Neural cell (in vitro differentiated cells): Measurements from ENCODE around the gene XKR3. TPM values are rescaled to one million over a fixed set of nuclear protein-coding genes. Genes with fewer than 3 reads are reported as not detected.

Source experiments
- H2AFZ ChIP-seq: fragments of 200-600, 300-800 bp; sonication (generic), shearing (Covaris generic); 2 replicates; pipeline ENCODE4 v1.6.0; 2014; ENCODE audit warnings: low read depth, mild to moderate bottlenecking, antibody characterized with exemption, low read length, moderate library complexity
- H3F3A ChIP-seq: fragments of 200-600 bp; shearing (Covaris generic); 2 replicates; pipeline ENCODE4 v1.6.1; 2016; ENCODE audit warnings: mild to moderate bottlenecking, moderate library complexity, mixed read lengths, antibody characterized with exemption, low read length; ENCODE audit not compliant: insufficient read depth, poor library complexity, severe bottlenecking
- H3K27ac ChIP-seq: fragments of 200-600, 300-800 bp; sonication (generic), shearing (Covaris generic); 2 replicates; pipeline ENCODE4 v1.5.1; 2014; ENCODE audit warnings: mild to moderate bottlenecking, low read length, moderate library complexity
- H3K27me3 ChIP-seq: fragments of 300-800, 200-600 bp; sonication (generic), shearing (Covaris generic); 2 replicates; pipeline ENCODE4 v1.6.0; 2014; ENCODE audit warnings: mild to moderate bottlenecking, low read depth, low read length, moderate library complexity; ENCODE audit not compliant: insufficient read depth
- H3K36me3 ChIP-seq: fragments of 300-800, 200-600 bp; sonication (generic), shearing (Covaris generic); 2 replicates; pipeline ENCODE4 v1.5.1; 2014; ENCODE audit warnings: mild to moderate bottlenecking, antibody characterized with exemption, low read length, moderate library complexity; ENCODE audit not compliant: insufficient read depth
- H3K4me2 ChIP-seq: fragments of 300-800, 200-600 bp; sonication (generic), shearing (Covaris generic); 2 replicates; pipeline ENCODE4 v1.6.0; 2014; ENCODE audit warnings: mild to moderate bottlenecking, low read length
- H3K4me3 ChIP-seq: fragments of 300-800, 200-600 bp; sonication (generic), shearing (Covaris generic); 2 replicates; pipeline ENCODE4 v1.5.1; 2014; ENCODE audit warnings: mild to moderate bottlenecking, low read length, moderate library complexity
- H3K79me2 ChIP-seq: fragments of 200-600 bp; shearing (Covaris generic); replicated peaks from 2 replicates; pipeline ENCODE4 v1.6.0; 2014; ENCODE audit warnings: mild to moderate bottlenecking, low read length, moderate library complexity; ENCODE audit not compliant: insufficient read depth
- H3K9ac ChIP-seq: fragments of 300-800, 200-600 bp; sonication (generic), shearing (Covaris generic); 2 replicates; pipeline ENCODE4 v1.6.1; 2016; ENCODE audit warnings: mild to moderate bottlenecking, low read length, mixed read lengths
- H3K9me2 ChIP-seq: fragments of 200-600 bp; shearing (Covaris generic); 2 replicates; pipeline ENCODE4 v1.6.1; 2016; ENCODE audit warnings: mild to moderate bottlenecking, low read length, mixed read lengths; ENCODE audit not compliant: insufficient read depth
- H3K9me3 ChIP-seq: fragments of 200-600, 300-800 bp; sonication (generic), shearing (Covaris generic); 2 replicates; pipeline ENCODE4 v1.6.1; 2016; ENCODE audit warnings: mild to moderate bottlenecking, mixed run types, low read length, moderate library complexity, mixed read lengths
- H4K20me1 ChIP-seq: fragments of 200-600 bp; shearing (Covaris generic); 2 replicates; pipeline ENCODE4 v1.6.1; 2016; ENCODE audit warnings: mild to moderate bottlenecking, mixed run types; ENCODE audit not compliant: insufficient read depth
- EP300 ChIP-seq: fragments of 450-650 bp; conservative IDR thresholded peaks from 2 replicates; pipeline ENCODE4 v1.6.1; 2014; ENCODE audit warnings: antibody characterized with exemption, mild to moderate bottlenecking, moderate library complexity; ENCODE audit not compliant: poor library complexity, severe bottlenecking
- EZH2 ChIP-seq: fragments of 200-600, 300-800 bp; shearing (Covaris generic), sonication (generic); IDR thresholded peaks from 2 replicates; pipeline ENCODE4 v1.6.1; 2014; ENCODE audit warnings: antibody characterized with exemption, low read length, borderline replicate concordance, mild to moderate bottlenecking; ENCODE audit not compliant: insufficient read depth, poor library complexity, severe bottlenecking
- MXI1 ChIP-seq: fragments of 450-650 bp; conservative IDR thresholded peaks from 2 replicates; pipeline ENCODE4 v1.6.1; 2014; ENCODE audit warnings: antibody characterized with exemption, mild to moderate bottlenecking; ENCODE audit not compliant: poor library complexity, severe bottlenecking
- POLR2AphosphoS5 ChIP-seq: IDR thresholded peaks from 2 replicates; pipeline ENCODE4 v1.6.1; 2012
- RAD21 ChIP-seq: fragments of 450-650 bp; conservative IDR thresholded peaks from 2 replicates; pipeline ENCODE4 v1.6.1; 2014; ENCODE audit warnings: antibody characterized with exemption, mild to moderate bottlenecking, moderate library complexity
- SMC3 ChIP-seq: fragments of 450-650 bp; conservative IDR thresholded peaks from 2 replicates; pipeline ENCODE4 v1.6.1; 2014; ENCODE audit warnings: antibody characterized with exemption, mild to moderate bottlenecking, moderate library complexity; ENCODE audit not compliant: poor library complexity
- TAF1 ChIP-seq: IDR thresholded peaks from 2 replicates; pipeline ENCODE4 v1.6.1; 2012; ENCODE audit warnings: low read depth
- polyA plus RNA-seq: library from polyadenylated mRNA; depleted of rRNA; stranded (reverse); fragments of >200 nt; gene quantifications from 2 replicates; pipeline ENCODE4 v1.2.3, GENCODE V29; 2014
- TF ChIP-seq, protein P1 (sequence below): IDR thresholded peaks from 2 replicates; pipeline ENCODE4 v1.6.1; 2012; ENCODE audit warnings: borderline replicate concordance
- TF ChIP-seq, protein P2 (sequence below): fragments of 450-650 bp; IDR thresholded peaks from 2 replicates; pipeline ENCODE4 v1.5.1; 2014; ENCODE audit warnings: antibody characterized with exemption, mild to moderate bottlenecking, moderate library complexity; ENCODE audit not compliant: poor library complexity, severe bottlenecking

XKR3 gene
- polyA plus RNA-seq, 1 donor from 2014 or later = not detected

DNA sequence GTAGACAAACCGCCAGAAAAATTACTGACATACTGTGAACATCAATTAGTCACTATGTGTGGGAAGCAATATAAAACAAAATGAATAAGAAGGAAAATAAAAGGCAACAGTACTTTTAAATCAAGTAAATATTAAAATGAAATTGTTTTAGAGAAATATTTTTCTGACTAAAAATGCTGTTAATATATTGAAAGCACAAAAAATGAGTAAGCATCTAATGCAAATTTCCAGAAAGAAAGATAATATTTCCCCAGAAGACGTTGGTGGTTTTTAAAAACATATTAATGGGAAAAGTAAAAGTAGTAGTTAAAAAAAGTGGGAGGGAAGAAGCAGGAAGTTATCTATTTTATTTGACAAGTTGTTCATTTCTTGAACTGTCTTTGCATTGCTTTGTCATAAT, 16.5 kb downstream of the XKR3 start:
- Histone ChIP-seq H3F3A (no peaks in the 10 kb centered on the region), H3K4me3 (no peak overlapping the region), H3K9ac (no peak overlapping the region), H3K27me3 (no peaks in the 10 kb centered on the region), H3K9me2 (no peaks in the 10 kb centered on the region), H3K79me2 (no peaks in the 10 kb centered on the region), H3K36me3 (no peaks in the 10 kb centered on the region), H2AFZ (no peak overlapping the region), H3K9me3 (no peaks in the 10 kb centered on the region), H3K4me2 (no peak overlapping the region), H3K27ac (no peak overlapping the region), H4K20me1 (no peaks in the 10 kb centered on the region)
- TF ChIP-seq, protein P1, sequence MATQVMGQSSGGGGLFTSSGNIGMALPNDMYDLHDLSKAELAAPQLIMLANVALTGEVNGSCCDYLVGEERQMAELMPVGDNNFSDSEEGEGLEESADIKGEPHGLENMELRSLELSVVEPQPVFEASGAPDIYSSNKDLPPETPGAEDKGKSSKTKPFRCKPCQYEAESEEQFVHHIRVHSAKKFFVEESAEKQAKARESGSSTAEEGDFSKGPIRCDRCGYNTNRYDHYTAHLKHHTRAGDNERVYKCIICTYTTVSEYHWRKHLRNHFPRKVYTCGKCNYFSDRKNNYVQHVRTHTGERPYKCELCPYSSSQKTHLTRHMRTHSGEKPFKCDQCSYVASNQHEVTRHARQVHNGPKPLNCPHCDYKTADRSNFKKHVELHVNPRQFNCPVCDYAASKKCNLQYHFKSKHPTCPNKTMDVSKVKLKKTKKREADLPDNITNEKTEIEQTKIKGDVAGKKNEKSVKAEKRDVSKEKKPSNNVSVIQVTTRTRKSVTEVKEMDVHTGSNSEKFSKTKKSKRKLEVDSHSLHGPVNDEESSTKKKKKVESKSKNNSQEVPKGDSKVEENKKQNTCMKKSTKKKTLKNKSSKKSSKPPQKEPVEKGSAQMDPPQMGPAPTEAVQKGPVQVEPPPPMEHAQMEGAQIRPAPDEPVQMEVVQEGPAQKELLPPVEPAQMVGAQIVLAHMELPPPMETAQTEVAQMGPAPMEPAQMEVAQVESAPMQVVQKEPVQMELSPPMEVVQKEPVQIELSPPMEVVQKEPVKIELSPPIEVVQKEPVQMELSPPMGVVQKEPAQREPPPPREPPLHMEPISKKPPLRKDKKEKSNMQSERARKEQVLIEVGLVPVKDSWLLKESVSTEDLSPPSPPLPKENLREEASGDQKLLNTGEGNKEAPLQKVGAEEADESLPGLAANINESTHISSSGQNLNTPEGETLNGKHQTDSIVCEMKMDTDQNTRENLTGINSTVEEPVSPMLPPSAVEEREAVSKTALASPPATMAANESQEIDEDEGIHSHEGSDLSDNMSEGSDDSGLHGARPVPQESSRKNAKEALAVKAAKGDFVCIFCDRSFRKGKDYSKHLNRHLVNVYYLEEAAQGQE = no peak
- TF ChIP-seq EP300 = no peak
- TF ChIP-seq, protein P2, sequence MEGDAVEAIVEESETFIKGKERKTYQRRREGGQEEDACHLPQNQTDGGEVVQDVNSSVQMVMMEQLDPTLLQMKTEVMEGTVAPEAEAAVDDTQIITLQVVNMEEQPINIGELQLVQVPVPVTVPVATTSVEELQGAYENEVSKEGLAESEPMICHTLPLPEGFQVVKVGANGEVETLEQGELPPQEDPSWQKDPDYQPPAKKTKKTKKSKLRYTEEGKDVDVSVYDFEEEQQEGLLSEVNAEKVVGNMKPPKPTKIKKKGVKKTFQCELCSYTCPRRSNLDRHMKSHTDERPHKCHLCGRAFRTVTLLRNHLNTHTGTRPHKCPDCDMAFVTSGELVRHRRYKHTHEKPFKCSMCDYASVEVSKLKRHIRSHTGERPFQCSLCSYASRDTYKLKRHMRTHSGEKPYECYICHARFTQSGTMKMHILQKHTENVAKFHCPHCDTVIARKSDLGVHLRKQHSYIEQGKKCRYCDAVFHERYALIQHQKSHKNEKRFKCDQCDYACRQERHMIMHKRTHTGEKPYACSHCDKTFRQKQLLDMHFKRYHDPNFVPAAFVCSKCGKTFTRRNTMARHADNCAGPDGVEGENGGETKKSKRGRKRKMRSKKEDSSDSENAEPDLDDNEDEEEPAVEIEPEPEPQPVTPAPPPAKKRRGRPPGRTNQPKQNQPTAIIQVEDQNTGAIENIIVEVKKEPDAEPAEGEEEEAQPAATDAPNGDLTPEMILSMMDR = no peak
- TF ChIP-seq POLR2AphosphoS5 = no peak
- no peak for TF ChIP-seq SMC3

DNA sequence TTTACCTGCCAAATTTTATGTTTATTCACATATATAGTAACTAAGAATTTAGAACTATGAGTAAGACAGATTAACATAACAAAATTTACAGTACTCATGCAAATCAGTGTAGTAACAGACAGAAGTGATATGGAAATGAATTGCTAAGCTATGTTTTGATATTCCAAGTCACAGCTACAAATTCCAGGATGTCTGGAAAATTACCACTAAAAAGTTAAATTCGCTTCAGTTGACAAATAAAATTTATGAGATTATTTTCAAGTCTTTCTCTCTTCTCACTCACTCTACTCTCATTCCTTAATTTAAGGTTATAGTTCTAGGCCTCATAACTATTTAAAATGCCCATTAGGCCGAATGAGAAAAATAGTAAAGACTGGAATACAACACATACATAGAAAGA, 18.1 kb downstream of the XKR3 start:
- H3K27me3 ChIP-seq = no peaks in the 10 kb centered on the region
- no peaks in the 10 kb centered on the region for H3K36me3 ChIP-seq
- no peaks in the 10 kb centered on the region for H3K9me2 ChIP-seq
- no peak overlapping the region for H3K4me2 ChIP-seq
- no peaks in the 10 kb centered on the region for H4K20me1 ChIP-seq
- no peak overlapping the region for H3K9ac ChIP-seq
- no peaks in the 10 kb centered on the region for H3K79me2 ChIP-seq
- no peak overlapping the region for H3K4me3 ChIP-seq
- no peaks in the 10 kb centered on the region for H3K9me3 ChIP-seq
- no peak for TF ChIP-seq TAF1
- TF ChIP-seq SMC3 = no peak
- TF ChIP-seq MXI1 = no peak
- no peaks in the 10 kb centered on the region for H3F3A ChIP-seq
- no peak overlapping the region for H2AFZ ChIP-seq
- H3K27ac ChIP-seq = no peak overlapping the region

DNA sequence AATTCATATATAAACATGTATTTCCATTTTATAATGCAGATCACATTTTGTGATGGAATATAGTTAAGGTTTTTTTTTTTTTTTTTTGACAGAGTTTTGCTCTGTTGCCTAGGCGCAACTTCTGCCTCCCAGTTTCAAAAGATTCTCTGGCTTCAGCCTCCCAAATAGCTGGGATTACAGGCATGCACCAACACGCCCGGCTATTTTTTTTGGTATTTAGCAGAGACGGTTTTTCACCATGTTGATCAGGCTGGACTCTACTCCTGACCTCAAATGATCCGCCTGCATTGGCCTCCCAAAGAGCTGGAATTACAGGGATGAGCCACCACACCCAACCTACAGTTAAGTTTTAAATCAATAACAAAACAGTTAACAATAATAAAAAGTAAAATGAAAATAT, 18.8 kb downstream of the XKR3 start:
- Histone ChIP-seq H2AFZ (no peak overlapping the region), H3K4me3 (no peak overlapping the region), H3K9ac (no peak overlapping the region), H3K27ac (no peak overlapping the region), H4K20me1 (no peaks in the 10 kb centered on the region), H3K79me2 (no peaks in the 10 kb centered on the region), H3F3A (no peaks in the 10 kb centered on the region), H3K27me3 (no peaks in the 10 kb centered on the region), H3K4me2 (no peak overlapping the region), H3K36me3 (no peaks in the 10 kb centered on the region), H3K9me3 (no peaks in the 10 kb centered on the region), H3K9me2 (no peaks in the 10 kb centered on the region)
- TF ChIP-seq POLR2AphosphoS5 (no peak), TAF1 (no peak), EP300 (no peak), SMC3 (no peak), MXI1 (no peak), RAD21 (no peak), EZH2 (no peak)
- TF ChIP-seq, protein P1 = no peak
- TF ChIP-seq, protein P2 = no peak
